ENCODE results near the gene ATG4B.
A peak's percentile ranks its signal among the peaks of the same experiment; 100 is the strongest.

The ATG4B gene

GRCh38 chr2:241613017-241613780 is 24.3 kb upstream of the ATG4B start:
- TF ChIP-seq CTCF (conservative IDR thresholded peaks at IDR 0.05; ENCODE audit: control insufficient read depth, insufficient read depth, low read depth, low read length): no peak
- no peak overlapping the region for H3K4me3 ChIP-seq (ENCODE audit: control insufficient read depth, low read depth, low read length)
- DNase-seq (ENCODE audit: low read depth): peak; percentile 30

GRCh38 chr2:241615041-241615440 is 22.5 kb upstream of the ATG4B start:
- no peak overlapping the region for H3K4me3 ChIP-seq (ENCODE audit: control insufficient read depth, low read depth, low read length)
- no peak for DNase-seq (ENCODE audit: low read depth)
- no peak for TF ChIP-seq CTCF (conservative IDR thresholded peaks at IDR 0.05; ENCODE audit: control insufficient read depth, insufficient read depth, low read depth, low read length)

- TF ChIP-seq CTCF (conservative IDR thresholded peaks at IDR 0.05; ENCODE audit: control insufficient read depth, insufficient read depth, low read depth, low read length): no peak
- H3K4me3 ChIP-seq (ENCODE audit: control insufficient read depth, low read depth, low read length): no peak overlapping the region
- no peak for DNase-seq (ENCODE audit: low read depth)
Observed at GRCh38 chr2:241615522-241616052, 21.9 kb upstream of the ATG4B start.

GRCh38 chr2:241616168-241617125 is 21.0 kb upstream of the ATG4B start:
- DNase-seq (ENCODE audit: low read depth): no peak
- TF ChIP-seq CTCF (conservative IDR thresholded peaks at IDR 0.05; ENCODE audit: control insufficient read depth, insufficient read depth, low read depth, low read length): no peak
- H3K4me3 ChIP-seq (ENCODE audit: control insufficient read depth, low read depth, low read length): no peak overlapping the region

GRCh38 chr2:241617431-241618154 is 19.9 kb upstream of the ATG4B start:
- TF ChIP-seq CTCF (conservative IDR thresholded peaks at IDR 0.05; ENCODE audit: control insufficient read depth, insufficient read depth, low read depth, low read length): no peak
- DNase-seq (ENCODE audit: low read depth): no peak
- no peak overlapping the region for H3K4me3 ChIP-seq (ENCODE audit: control insufficient read depth, low read depth, low read length)

GRCh38 chr2:241618296-241618805 is 19.1 kb upstream of the ATG4B start:
- H3K4me3 ChIP-seq (ENCODE audit: control insufficient read depth, low read depth, low read length): no peak overlapping the region
- TF ChIP-seq CTCF (conservative IDR thresholded peaks at IDR 0.05; ENCODE audit: control insufficient read depth, insufficient read depth, low read depth, low read length): no peak
- no peak for DNase-seq (ENCODE audit: low read depth)
